ENCODE measurements around the gene CTIF.

GRCh38 chr18:48814490-48815178 lies 275.8 kb downstream of the CTIF start:
- TF ChIP-seq CTCF (IDR thresholded peaks at IDR 0.05; ENCODE audit: insufficient read depth, low read length, poor library complexity, severe bottlenecking) (no peak), EZH2phosphoT487 (conservative IDR thresholded peaks at IDR 0.05; ENCODE audit: low read length) (no peak)
